Hepatocyte (in vitro differentiated cells): ENCODE data around the gene HS2ST1. TPM values are rescaled to one million over a fixed set of nuclear protein-coding genes. Genes with fewer than 3 reads are reported as not detected.
"Not testable (repeated sequence)": the region's sequence is repeated elsewhere in the genome, so short reads cannot be mapped to it uniquely, and the experiment has no call there.

ENCODE experiments used
- DNase-seq: peaks from one replicate; pipeline ENCODE4 v3.0.0-alpha.2; 2016; ENCODE audit warnings: low spot score
- H2AFZ ChIP-seq: fragments of 200-600 bp; sonication (generic); 2 replicates; pipeline ENCODE4 v1.6.0; 2016; ENCODE audit warnings: antibody characterized with exemption, mild to moderate bottlenecking
- H3K27ac ChIP-seq: fragments of 200-600 bp; sonication (generic); 2 replicates; pipeline ENCODE4 v1.5.1; 2016; ENCODE audit warnings: mild to moderate bottlenecking
- H3K27me3 ChIP-seq: fragments of 200-600 bp; sonication (generic); 2 replicates; pipeline ENCODE4 v1.6.1; 2016
- H3K36me3 ChIP-seq: fragments of 200-600 bp; sonication (generic); replicated peaks from 2 replicates; pipeline ENCODE4 v1.5.1; 2016; ENCODE audit warnings: low read depth; ENCODE audit not compliant: insufficient read depth
- H3K4me1 ChIP-seq: fragments of 200-600 bp; sonication (generic); 2 replicates; pipeline ENCODE4 v1.5.1; 2016; ENCODE audit warnings: mild to moderate bottlenecking, moderate library complexity; ENCODE audit not compliant: insufficient read depth
- H3K4me2 ChIP-seq: fragments of 200-600 bp; sonication (generic); 2 replicates; pipeline ENCODE4 v1.6.0; 2016
- H3K4me3 ChIP-seq: fragments of 200-600 bp; sonication (generic); 2 replicates; pipeline ENCODE4 v1.5.1; 2016; ENCODE audit warnings: mild to moderate bottlenecking
- H3K79me2 ChIP-seq: fragments of 200-600 bp; sonication (generic); 2 replicates; pipeline ENCODE4 v1.6.0; 2017; ENCODE audit warnings: mild to moderate bottlenecking
- H3K9me2 ChIP-seq: fragments of 200-600 bp; sonication (generic); replicated peaks from 2 replicates; pipeline ENCODE4 v1.6.0; 2017; ENCODE audit warnings: mild to moderate bottlenecking; ENCODE audit not compliant: insufficient read depth
- H3K9me3 ChIP-seq: fragments of 200-600 bp; sonication (generic); 2 replicates; pipeline ENCODE4 v1.5.1; 2016; ENCODE audit warnings: low read depth, mild to moderate bottlenecking
- H4K20me1 ChIP-seq: fragments of 200-600 bp; sonication (generic); 2 replicates; pipeline ENCODE4 v1.6.0; 2016; ENCODE audit warnings: mild to moderate bottlenecking; ENCODE audit not compliant: insufficient read depth, poor library complexity, severe bottlenecking
- EZH2 ChIP-seq: fragments of 200-600 bp; sonication (generic); IDR thresholded peaks from 2 replicates; pipeline ENCODE4 v1.6.1; 2016; ENCODE audit warnings: antibody characterized with exemption, mild to moderate bottlenecking, borderline replicate concordance
- EZH2phosphoT487 ChIP-seq: fragments of 200-600 bp; sonication (generic); IDR thresholded peaks from one replicate; pipeline ENCODE4 v1.6.1; 2018; ENCODE audit warnings: antibody characterized with exemption, mild to moderate bottlenecking, low read depth, moderate library complexity; ENCODE audit not compliant: unreplicated experiment, severe bottlenecking
- WGBS: methylation state at CpG from one replicate; pipeline ENCODE4 v1.1.6; 2016; ENCODE audit warnings: low lambda C conversion rate; ENCODE audit errors: missing lambda C conversion rate; 5-methylcytosine and 5-hydroxymethylcytosine counted together
- polyA plus RNA-seq: library from polyadenylated mRNA; unstranded; fragments of >200 nt; fragmentation: Nextera tagmentation; extraction: Ambion mirVana; gene quantifications from 2 replicates; pipeline ENCODE4 v1.2.1, GENCODE V29; 2016
- total RNA-seq: library from RNA; depleted of rRNA; stranded (reverse); fragments of >200 nt; gene quantifications from 2 replicates; pipeline ENCODE4 v1.2.3, GENCODE V29; 2014
- TF ChIP-seq, protein P1 (sequence below): fragments of 200-600 bp; sonication (generic); IDR thresholded peaks from 2 replicates; pipeline ENCODE4 v1.5.1; 2016; ENCODE audit warnings: antibody characterized with exemption, mild to moderate bottlenecking; ENCODE audit not compliant: poor library complexity

HS2ST1 gene
- total and polyA plus RNA-seq, 2 experiments from 2014 or later, result 19.1 to 42.3 TPM

GRCh38 chr1:87000460-87000859 lies 86.0 kb downstream of the HS2ST1 start:
- no peak overlapping the region for H2AFZ ChIP-seq
- no peak overlapping the region for H3K4me2 ChIP-seq
- H3K36me3 ChIP-seq, result no peaks in the 10 kb centered on the region
- no peak overlapping the region for H3K27ac ChIP-seq
- peaks cover 17% of the 10 kb centered on the region for H3K79me2 ChIP-seq
- no peak for TF ChIP-seq EZH2
- TF ChIP-seq, protein P1, sequence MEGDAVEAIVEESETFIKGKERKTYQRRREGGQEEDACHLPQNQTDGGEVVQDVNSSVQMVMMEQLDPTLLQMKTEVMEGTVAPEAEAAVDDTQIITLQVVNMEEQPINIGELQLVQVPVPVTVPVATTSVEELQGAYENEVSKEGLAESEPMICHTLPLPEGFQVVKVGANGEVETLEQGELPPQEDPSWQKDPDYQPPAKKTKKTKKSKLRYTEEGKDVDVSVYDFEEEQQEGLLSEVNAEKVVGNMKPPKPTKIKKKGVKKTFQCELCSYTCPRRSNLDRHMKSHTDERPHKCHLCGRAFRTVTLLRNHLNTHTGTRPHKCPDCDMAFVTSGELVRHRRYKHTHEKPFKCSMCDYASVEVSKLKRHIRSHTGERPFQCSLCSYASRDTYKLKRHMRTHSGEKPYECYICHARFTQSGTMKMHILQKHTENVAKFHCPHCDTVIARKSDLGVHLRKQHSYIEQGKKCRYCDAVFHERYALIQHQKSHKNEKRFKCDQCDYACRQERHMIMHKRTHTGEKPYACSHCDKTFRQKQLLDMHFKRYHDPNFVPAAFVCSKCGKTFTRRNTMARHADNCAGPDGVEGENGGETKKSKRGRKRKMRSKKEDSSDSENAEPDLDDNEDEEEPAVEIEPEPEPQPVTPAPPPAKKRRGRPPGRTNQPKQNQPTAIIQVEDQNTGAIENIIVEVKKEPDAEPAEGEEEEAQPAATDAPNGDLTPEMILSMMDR, result no peak
- TF ChIP-seq EZH2phosphoT487, result no peak
- H3K9me2 ChIP-seq, result no peaks in the 10 kb centered on the region
- H3K4me3 ChIP-seq, result no peak overlapping the region
- H3K4me1 ChIP-seq, result no peaks in the 10 kb centered on the region
- 47% methylated on average over 2 of the region's 2 CpGs for WGBS
- H3K9me3 ChIP-seq, result no peaks in the 10 kb centered on the region
- DNase-seq, result no peak
- no peaks in the 10 kb centered on the region for H4K20me1 ChIP-seq
- no peaks in the 10 kb centered on the region for H3K27me3 ChIP-seq

DNA sequence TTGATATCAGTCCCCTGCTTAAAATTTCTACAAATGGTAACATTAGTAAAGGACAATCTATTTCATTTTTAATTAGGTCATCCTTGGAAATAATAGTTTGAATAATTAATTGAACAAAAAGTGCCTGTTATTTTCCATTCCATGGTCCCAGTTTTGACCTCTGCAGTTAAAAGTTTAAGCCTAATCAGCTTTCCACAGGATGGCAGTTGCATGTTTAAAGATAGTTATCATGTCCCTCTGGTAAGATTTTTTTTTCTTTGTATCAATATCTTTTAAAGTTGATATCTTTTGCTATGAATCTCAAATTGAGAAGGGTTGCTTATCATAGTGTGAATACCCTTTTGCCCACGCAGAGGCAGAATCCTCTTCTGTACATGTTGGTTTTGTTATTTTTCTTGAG lies 90.4 kb downstream of the HS2ST1 start:
- TF ChIP-seq, protein P1, result no peak
- TF ChIP-seq EZH2phosphoT487 (no peak), EZH2 (no peak)
- Histone ChIP-seq H3K9me3 (no peaks in the 10 kb centered on the region), H2AFZ (no peak overlapping the region), H3K4me1 (no peaks in the 10 kb centered on the region), H3K4me2 (no peak overlapping the region), H3K9me2 (no peaks in the 10 kb centered on the region), H3K27me3 (no peaks in the 10 kb centered on the region), H4K20me1 (no peaks in the 10 kb centered on the region), H3K27ac (no peak overlapping the region), H3K4me3 (no peak overlapping the region), H3K79me2 (peaks cover 28% of the 10 kb centered on the region), H3K36me3 (no peaks in the 10 kb centered on the region)
- no peak for DNase-seq
- WGBS, result 96% methylated on average over 1 of the region's 1 CpG

DNA sequence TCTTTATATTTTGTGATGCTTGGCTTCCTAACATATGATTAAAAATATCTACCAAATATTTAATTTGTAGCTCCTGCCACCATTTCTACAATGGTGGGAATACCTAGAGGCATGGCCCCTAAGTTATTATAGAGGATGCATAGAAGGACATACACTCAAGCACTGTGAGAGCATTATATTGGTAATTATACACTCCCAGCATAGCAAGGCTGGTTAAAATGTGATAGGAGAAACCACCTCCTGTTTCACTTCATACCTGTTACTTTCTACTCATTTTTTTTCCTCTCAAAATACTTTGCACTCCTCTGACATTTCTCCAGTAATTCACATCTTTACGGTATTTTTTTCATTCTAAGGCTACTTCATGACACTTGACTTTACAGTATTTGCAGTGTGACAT lies 92.9 kb downstream of the HS2ST1 start:
- H2AFZ ChIP-seq, result no peak overlapping the region
- no peak overlapping the region for H3K27ac ChIP-seq
- 96% methylated on average over 1 of the region's 1 CpG for WGBS
- no peaks in the 10 kb centered on the region for H3K4me1 ChIP-seq
- H3K27me3 ChIP-seq, result no peaks in the 10 kb centered on the region
- no peaks in the 10 kb centered on the region for H3K9me3 ChIP-seq
- no peaks in the 10 kb centered on the region for H3K9me2 ChIP-seq
- H3K4me3 ChIP-seq, result no peak overlapping the region
- no peak for DNase-seq
- H4K20me1 ChIP-seq, result no peaks in the 10 kb centered on the region
- no peak for TF ChIP-seq EZH2phosphoT487
- TF ChIP-seq, protein P1, result no peak
- no peak for TF ChIP-seq EZH2
- no peak overlapping the region for H3K4me2 ChIP-seq
- H3K36me3 ChIP-seq, result no peaks in the 10 kb centered on the region
- H3K79me2 ChIP-seq, result peaks cover 39% of the 10 kb centered on the region

GRCh38 chr1:87013385-87013784 lies 99.0 kb downstream of the HS2ST1 start:
- not testable (repeated sequence) for H3K27ac ChIP-seq, H3K4me3 ChIP-seq, H3K4me2 ChIP-seq, H3K9me3 ChIP-seq, H3K27me3 ChIP-seq, H2AFZ ChIP-seq, H4K20me1 ChIP-seq, DNase-seq, H3K36me3 ChIP-seq, H3K4me1 ChIP-seq, H3K9me2 ChIP-seq
- peaks cover 45% of the 10 kb centered on the region for H3K79me2 ChIP-seq
